Measurements from ENCODE around the gene C4orf36.
"Not testable (repeated sequence)": the region's sequence is repeated elsewhere in the genome, so short reads cannot be mapped to it uniquely, and the experiment has no call there.

Gene C4orf36

DNA sequence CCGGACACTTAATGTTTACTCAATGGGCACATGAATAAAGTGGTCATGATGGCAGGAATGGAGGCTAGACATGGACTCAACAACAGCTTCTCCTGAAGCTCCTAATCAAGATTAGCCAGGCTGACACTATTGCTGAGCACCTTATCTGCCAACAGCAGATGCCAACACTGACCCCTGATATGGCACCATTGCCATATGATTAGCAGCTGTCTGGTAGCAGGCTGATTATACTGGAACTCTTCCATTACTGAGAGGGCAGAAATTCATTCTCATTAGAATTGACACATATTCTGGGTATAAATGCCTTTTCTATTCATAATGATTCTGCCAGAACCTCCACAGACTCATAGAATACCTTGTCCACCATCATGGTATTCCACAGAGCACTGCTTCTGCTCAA, 24.2 kb upstream of the C4orf36 start:
- no peak for DNase-seq

GRCh38 chr4:86910820-86911684, 18.8 kb upstream of the C4orf36 start:
- DNase-seq, result no peak

DNA sequence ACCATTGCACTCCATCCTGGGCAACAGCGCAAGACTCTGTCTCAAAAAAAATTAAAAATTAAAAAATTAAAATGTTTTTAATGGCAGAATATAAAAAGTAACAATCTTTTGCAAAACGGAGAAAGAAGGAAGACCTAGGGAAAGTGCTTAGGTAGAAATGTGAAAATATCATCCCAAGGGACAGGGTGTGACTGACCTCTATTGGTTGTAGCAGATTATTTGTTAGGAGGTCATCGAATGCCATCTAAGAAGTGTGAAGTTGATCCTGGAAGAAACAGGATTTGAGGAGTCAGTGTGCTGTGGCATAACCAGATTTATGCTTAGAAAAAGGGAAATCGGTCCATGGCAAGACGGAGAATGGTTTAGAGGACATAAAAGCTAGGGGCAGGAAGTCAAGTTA, 18.1 kb upstream of the C4orf36 start:
- DNase-seq, result no peak

DNA sequence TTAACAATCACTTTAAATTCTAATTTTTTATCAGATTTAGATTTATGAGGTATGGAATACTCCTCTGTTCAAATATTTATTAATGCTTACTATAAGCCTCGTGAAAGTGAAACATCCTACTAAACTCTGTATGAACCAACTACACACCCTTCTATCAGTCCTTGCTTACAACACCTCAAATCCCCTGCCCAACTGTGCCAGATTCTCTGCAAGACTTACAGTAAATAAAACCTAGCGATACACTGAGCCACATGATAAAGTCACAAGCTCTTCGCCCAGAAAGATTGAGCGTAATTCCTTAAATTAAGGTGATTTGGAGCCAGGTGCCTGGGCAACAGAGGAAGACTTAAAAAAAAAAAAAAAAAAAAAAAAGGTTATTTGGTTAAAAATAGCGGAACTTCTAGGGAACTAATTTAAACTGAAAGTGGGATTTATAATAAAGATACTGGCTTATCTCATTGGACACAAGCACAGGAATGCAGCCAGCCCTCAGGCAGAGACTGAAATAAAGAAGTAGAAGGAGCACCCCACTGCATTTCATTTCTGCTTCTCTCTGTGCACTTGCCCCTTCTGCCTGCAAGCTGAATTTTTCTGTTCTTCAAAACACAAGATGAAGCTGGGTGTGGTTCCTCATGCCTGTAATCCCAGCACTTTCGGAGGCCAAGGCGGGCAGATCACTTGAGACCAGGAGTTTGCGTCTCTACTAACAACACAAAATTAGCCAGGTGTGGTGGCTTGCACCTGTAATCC, 17.5 kb upstream of the C4orf36 start:
- no peak for DNase-seq

DNA sequence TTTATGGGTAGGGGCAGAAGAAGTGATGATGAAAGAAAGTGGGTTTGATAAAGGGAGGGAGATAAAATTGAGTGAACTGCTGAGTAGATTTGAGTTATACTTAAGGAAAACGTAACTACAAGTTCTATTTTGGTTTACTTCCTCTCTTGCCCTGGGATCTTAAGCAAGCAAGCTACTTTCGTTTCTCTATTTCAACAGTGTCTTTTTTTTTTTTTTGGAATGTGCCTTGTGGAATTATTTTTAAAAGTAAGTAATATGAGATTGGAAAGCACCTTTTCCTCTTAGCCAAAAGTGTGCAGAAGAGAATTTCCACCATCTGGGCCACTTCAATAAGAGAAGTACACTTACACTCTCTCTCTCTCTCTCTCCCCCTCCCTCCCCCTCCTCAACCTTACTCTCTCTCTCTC, 16.0 kb upstream of the C4orf36 start:
- DNase-seq, result no peak

- no peak for DNase-seq
Measured at GRCh38 chr4:86901864-86902263, 9.6 kb upstream of the C4orf36 start.

GRCh38 chr4:86898562-86898961, 6.3 kb upstream of the C4orf36 start:
- DNase-seq, result no peak

DNA sequence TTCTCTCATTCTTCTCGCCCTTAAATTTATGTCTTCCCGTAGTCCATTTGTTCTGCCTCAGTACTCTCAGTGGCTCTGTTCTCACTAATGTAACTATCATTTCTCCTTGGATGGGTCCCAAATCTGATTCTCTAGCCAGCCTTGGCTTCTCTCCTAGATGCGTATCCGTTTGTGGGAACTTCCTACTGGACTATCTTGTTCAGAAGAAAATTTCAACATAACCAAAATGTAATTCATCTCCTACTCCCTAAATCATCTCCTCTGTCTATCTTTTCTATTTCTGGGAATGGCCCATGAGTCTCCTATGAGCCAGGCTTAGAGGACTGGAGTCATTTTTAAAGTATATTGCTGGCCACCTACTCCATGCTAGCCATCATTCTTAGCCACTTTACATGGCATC, 4.4 kb upstream of the C4orf36 start:
- DNase-seq, result no peak

- DNase-seq, result no peak
Measured at GRCh38 chr4:86895692-86896488, 3.7 kb upstream of the C4orf36 start.

GRCh38 chr4:86894455-86894854, 2.2 kb upstream of the C4orf36 start:
- DNase-seq, result no peak

GRCh38 chr4:86893136-86893535, 914 bp upstream of the C4orf36 start:
- no peak for DNase-seq

GRCh38 chr4:86892636-86892960, 376 bp upstream of the C4orf36 start:
- DNase-seq, result no peak

DNA sequence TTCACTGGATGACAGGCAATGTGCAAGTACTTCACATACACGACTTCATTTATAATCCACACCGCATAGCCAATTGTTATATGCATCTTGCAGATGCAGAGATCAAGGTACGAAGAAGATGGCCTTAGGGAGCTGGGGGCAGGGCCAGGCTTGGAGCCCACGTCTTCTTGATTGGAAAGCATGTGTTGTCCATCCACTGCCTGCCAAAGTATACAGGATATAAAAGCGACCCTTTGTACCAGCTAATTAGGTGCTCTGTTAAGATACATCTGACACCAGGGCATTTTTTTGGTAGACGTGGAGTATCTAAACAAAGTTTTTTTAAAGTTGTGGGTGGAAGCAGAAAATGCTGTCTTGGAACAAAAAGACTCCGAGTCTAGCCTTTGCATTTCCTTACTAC, 1.4 kb downstream of the C4orf36 start:
- DNase-seq, result no peak

DNA sequence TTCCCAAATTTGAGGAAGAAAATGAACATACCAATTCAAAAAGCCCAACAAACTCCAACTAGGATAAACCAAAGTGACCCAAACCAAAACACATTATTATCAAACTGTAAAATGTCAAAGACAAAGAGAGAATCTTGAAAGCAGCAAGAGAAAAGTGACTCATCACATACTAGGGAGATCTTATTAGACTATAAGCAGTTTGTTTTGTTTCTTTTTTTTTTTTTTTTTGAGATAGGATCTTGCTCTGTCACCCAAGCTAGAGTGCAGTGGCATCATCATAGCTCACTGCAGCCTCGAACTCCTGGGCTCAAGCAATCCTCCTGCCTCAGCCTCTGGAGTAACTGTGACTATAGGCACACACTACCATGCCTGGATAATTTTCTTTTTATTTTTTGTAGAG, 12.6 kb downstream of the C4orf36 start:
- DNase-seq, result no peak

DNA sequence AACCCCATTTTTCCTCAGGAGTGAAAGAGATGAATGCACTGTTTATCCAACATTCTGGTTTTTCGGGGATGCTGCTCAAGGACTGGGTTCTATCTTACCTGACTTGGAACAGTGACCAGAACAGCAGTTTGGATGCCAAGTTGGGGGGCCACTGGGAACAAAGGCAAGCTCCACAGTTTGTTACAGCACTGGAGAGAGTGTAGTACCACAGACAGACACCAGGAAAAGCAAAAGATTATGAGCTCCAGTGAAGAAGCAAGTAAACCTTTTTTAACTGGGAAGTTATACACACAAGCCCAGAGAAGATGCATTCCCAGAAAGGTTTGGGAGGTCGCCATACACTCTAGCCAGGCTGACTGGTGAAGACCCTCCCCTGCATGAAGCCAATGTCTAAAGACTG, 13.6 kb downstream of the C4orf36 start:
- DNase-seq, result no peak

GRCh38 chr4:86876894-86877685, 15.1 kb downstream of the C4orf36 start:
- no peak for DNase-seq

- DNase-seq, result not testable (repeated sequence)
Measured at GRCh38 chr4:86875436-86875835, 16.8 kb downstream of the C4orf36 start.

DNA sequence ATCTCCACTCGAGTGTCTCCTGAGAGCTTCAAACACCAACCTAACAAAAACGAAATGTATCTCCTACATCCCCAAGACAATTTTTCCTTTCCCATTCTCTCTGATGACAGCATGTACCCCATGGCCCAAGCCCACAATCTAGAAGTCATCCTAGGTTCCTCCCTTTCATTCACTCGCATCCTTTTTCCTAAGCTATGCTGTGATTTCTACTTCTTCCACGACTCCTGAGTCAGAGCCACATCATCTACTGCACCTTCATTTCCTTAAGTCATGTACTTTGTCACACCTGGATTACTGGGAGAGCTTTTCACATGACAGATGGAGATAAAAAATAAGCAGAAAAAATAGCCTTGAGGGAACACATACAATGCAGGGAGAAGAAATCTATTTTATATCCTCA, 20.1 kb downstream of the C4orf36 start:
- no peak for DNase-seq

DNA sequence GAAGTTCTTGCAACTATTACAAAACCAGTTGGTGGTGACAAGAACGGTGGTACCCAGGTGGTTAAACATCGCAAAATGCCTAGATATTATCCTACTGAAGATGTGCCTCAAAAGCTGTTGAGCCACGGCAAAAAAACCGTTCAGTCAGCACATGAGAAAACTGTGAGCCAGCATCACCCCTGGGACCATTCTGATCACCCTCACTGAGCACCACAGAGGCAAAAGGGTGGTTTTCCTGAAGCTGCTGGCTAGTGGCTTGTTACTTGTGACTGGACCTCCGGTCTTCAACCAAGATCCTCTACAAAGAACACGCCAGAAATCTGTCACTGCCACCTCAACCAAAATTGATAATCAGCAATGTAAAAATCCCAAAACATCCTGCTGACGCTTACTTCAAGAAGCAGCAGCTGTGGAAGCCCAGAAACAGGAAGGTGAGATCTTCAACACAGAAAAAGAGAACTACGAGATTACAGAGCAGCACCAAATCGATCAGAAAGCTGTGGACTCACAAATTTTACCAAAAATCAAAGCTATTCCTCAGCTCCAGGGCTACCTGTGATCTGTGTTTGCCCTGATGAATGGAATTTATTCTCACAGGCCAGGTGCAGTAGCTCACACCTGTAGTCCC, 21.7 kb downstream of the C4orf36 start:
- no peak for DNase-seq

GRCh38 chr4:86857341-86858052, 34.7 kb downstream of the C4orf36 start:
- DNase-seq, result no peak

GRCh38 chr4:86856896-86857295, 35.3 kb downstream of the C4orf36 start:
- DNase-seq, result no peak

GRCh38 chr4:86855572-86855971, 36.6 kb downstream of the C4orf36 start:
- no peak for DNase-seq

All from NCI-H524 treated with DMSO at 0.1 percent for 48 hours (cell line).